HG03039 (cell line): Measurements from ENCODE around the gene VKORC1L1.
"Not testable (repeated sequence)": the region's sequence is repeated elsewhere in the genome, so short reads cannot be mapped to it uniquely, and the experiment has no call there.

Experiments
- ATAC-seq: cut with Tn5 transposase; IDR thresholded peaks from one replicate; pipeline ENCODE4 v1.9.1; 2021; ENCODE audit warnings: mild to moderate bottlenecking, moderate library complexity; ENCODE audit not compliant: unreplicated experiment

The VKORC1L1 gene

GRCh38 chr7:65872776-65873581 lies at the start of gene VKORC1L1:
Gene VKORC1L1, plus strand, starts transcription at chr7:65873074. Its CDS starts 298 bp downstream, at chr7:65873372.
- peak; percentile 91 for ATAC-seq

- no peak for ATAC-seq
Observed at GRCh38 chr7:65827366-65827765, 45.5 kb upstream of the VKORC1L1 start.

- ATAC-seq: no peak
Observed at GRCh38 chr7:65832281-65832680, 40.6 kb upstream of the VKORC1L1 start.

GRCh38 chr7:65836684-65837083 lies 36.2 kb upstream of the VKORC1L1 start:
- ATAC-seq: not testable (repeated sequence)

- not testable (repeated sequence) for ATAC-seq
Observed at GRCh38 chr7:65837541-65837956, 35.3 kb upstream of the VKORC1L1 start.

- ATAC-seq: no peak
Observed at GRCh38 chr7:65839846-65840245, 33.0 kb upstream of the VKORC1L1 start.

GRCh38 chr7:65840446-65840845 lies 32.4 kb upstream of the VKORC1L1 start:
- no peak for ATAC-seq

GRCh38 chr7:65843616-65844015 lies 29.3 kb upstream of the VKORC1L1 start:
- ATAC-seq: not testable (repeated sequence)

- no peak for ATAC-seq
Observed at GRCh38 chr7:65846008-65846570, 26.8 kb upstream of the VKORC1L1 start.

- not testable (repeated sequence) for ATAC-seq
Observed at GRCh38 chr7:65853426-65853825, 19.4 kb upstream of the VKORC1L1 start.

- not testable (repeated sequence) for ATAC-seq
Observed at GRCh38 chr7:65853892-65854291, 19.0 kb upstream of the VKORC1L1 start.

- ATAC-seq: not testable (repeated sequence)
Observed at GRCh38 chr7:65857321-65857894, 15.5 kb upstream of the VKORC1L1 start.

- ATAC-seq: not testable (repeated sequence)
Observed at GRCh38 chr7:65858660-65859059, 14.2 kb upstream of the VKORC1L1 start.

- not testable (repeated sequence) for ATAC-seq
Observed at GRCh38 chr7:65866244-65866643, 6.6 kb upstream of the VKORC1L1 start.

- not testable (repeated sequence) for ATAC-seq
Observed at GRCh38 chr7:65867681-65868080, 5.2 kb upstream of the VKORC1L1 start.

- not testable (repeated sequence) for ATAC-seq
Observed at GRCh38 chr7:65869312-65869711, 3.6 kb upstream of the VKORC1L1 start.

GRCh38 chr7:65871451-65871850 lies 1.4 kb upstream of the VKORC1L1 start:
- ATAC-seq: not testable (repeated sequence)

- peak; percentile 24 for ATAC-seq
Observed at GRCh38 chr7:65873582-65874193, 814 bp downstream of the VKORC1L1 start.

- not testable (repeated sequence) for ATAC-seq
Observed at GRCh38 chr7:65875715-65876114, 2.8 kb downstream of the VKORC1L1 start.

GRCh38 chr7:65879292-65880153 lies 6.6 kb downstream of the VKORC1L1 start:
- ATAC-seq: not testable (repeated sequence)
